Heart right ventricle (tissue), 16 donors: ENCODE results near the gene SFXN2. TPM values are rescaled to one million over a fixed set of nuclear protein-coding genes. Genes with fewer than 3 reads are reported as not detected.

Experiments used
- ATAC-seq, 8 donors: fragments of 200-7000 bp; cut with Tn5 transposase; one replicate each; pipeline ENCODE4 v1.9.1; 2020; ENCODE audit warnings: mild to moderate bottlenecking in 8 of 8, moderate library complexity in 8 of 8, moderate number of reproducible peaks in 1 of 8
- DNase-seq, 2 donors: peaks; one replicate each; pipeline ENCODE4 v3.0.0-alpha.2; 2020
- H3K27ac ChIP-seq, 10 donors: fragments of 200-600 bp; sonication (generic) in 2 of 10; one replicate each; pipeline versions ENCODE4 v1.5.0 to v1.8.0; 2020 to 2022; ENCODE audit warnings: mild to moderate bottlenecking in 3 of 10
- H3K27me3 ChIP-seq, 7 donors: fragments of 200-600 bp; one replicate each; pipeline ENCODE4 v1.8.0; 2021 to 2022; ENCODE audit warnings: mild to moderate bottlenecking in 2 of 7
- H3K36me3 ChIP-seq, 9 donors: fragments of 200-600 bp; sonication (generic) in 1 of 9; one replicate each; pipeline versions ENCODE4 v1.5.0 to v1.8.0; 2020 to 2022; ENCODE audit warnings: mild to moderate bottlenecking in 2 of 9
- H3K4me1 ChIP-seq, 9 donors: fragments of 200-600 bp; sonication (generic) in 1 of 9; one replicate each; pipeline versions ENCODE4 v1.5.0 to v1.8.0; 2020 to 2022; ENCODE audit warnings: mild to moderate bottlenecking in 4 of 9
- H3K4me3 ChIP-seq, 10 donors: fragments of 200-600 bp; sonication (generic) in 2 of 10; one replicate each; pipeline versions ENCODE4 v1.5.0 to v1.8.0; 2020 to 2022; ENCODE audit warnings: mild to moderate bottlenecking in 7 of 10, moderate library complexity in 2 of 10
- H3K9me3 ChIP-seq, 11 donors: fragments of 200-600 bp in 10 of 11; sonication (generic) in 2 of 11; one replicate each; pipeline versions ENCODE4 v1.5.0 to v1.8.0; 2013 to 2022; ENCODE audit warnings: mild to moderate bottlenecking in 2 of 11, control low read depth in 1 of 11, moderate library complexity in 1 of 11
- WGBS, 2 donors: extraction: QIAGEN DNeasy Blood & Tissue Kit; methylation state at CpG; one replicate each; pipeline ENCODE4 v1.1.7; 2013; ENCODE audit warnings: inconsistent platforms in 1 of 2; 5-methylcytosine and 5-hydroxymethylcytosine counted together
- intact Hi-C, 10 donors: fragments of 100-400 bp; cut with DNase I; formaldehyde crosslinking; loops; one replicate each; pipeline versions ENCODE4 v1.11.1 to v1.14.2; 2022
- polyA plus RNA-seq, 2 donors: library from polyadenylated mRNA; stranded (reverse); fragments of 200-250 nt; gene quantifications; one replicate each; pipeline ENCODE4 v1.2.3, GENCODE V29; 2013
- total RNA-seq, 10 donors: library from RNA; stranded (reverse); fragmentation: NEBNext Ultra II Directional in 3 of 10; extraction: Animal tissue kit (Norgen Biotek cat#: 25700) in 3 of 10; gene quantifications; one replicate each; pipeline versions ENCODE4 v1.2.1 to v1.2.4, GENCODE V29; 2021 to 2023
- TF ChIP-seq, protein P1 (sequence below), 9 donors: fragments of 200-600 bp; sonication (generic) in 2 of 9; IDR thresholded peaks; one replicate each; pipeline versions ENCODE4 v1.5.0 to v1.8.0; 2021 to 2022; ENCODE audit warnings: antibody characterized with exemption in 9 of 9, mild to moderate bottlenecking in 5 of 9, moderate library complexity in 1 of 9
- donor health status: Arrhythmogenic right ventricular cardiomyopathy.
- donor health status: ischemic (EF 13 %, LVEDD 7.1; RV severe dilation, severe dysfunction).
- donor health status: healthy with polysubstance abuse.
- donor health status: DM: no; HTN: yes; CAD: no.
- donor health status: DM: no; HTN: no; CAD: no.
- donor health status: ischemic (EF 25% LVEDD 6.9; RV normal size, moderate dysfunction).
- donor health status: ischemic (EF 25% LVEDD 5.7; RV mildly dilated, moderate dysfunction).
- donor health status: healthy.
- donor health status: DM: yes; HTN: yes; CAD: no.
- donor health status: Ischemic cardiomyopathy.
- donor health status: ischemic (EF 35%, LVEDD 5.7; RV mildly dilated, moderate dysfunction).
- donor health status: nonischemic (EF 11% LVEDD 7.7; RV severe dilation, severe dysfunction).
- donor health status: DM: yes; HTN: yes; CAD: no.
- donor health status: PGD.
- donor health status: ischemic (EF 29% LVEDD 5.4; RV normal size, mild dysfunction).
- donor health status: nonischemic (EF 23%, LVEDD 6.1; RV moderate dilation, normal function).

Gene SFXN2
- total and polyA plus RNA-seq, 12 donors, result 0.89 to 4.5 (median 2.5) TPM

DNA sequence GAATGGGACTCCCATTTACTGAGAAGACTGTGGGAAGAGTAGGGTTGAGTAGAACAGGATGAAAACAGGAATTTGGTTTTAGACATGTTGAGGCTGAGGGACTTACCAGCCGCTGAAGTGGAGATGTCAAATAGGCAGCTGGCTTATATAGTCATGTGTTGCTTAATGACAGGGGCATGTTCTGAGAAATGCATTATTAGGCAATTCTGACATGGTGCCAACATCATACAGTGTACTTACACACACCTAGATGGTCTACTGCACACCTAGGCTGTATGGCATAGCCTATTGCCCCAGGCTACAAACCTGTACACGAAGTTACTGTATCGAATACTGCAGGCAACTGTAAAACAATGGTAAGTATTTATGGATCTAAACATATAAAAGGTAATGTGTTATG lies 17.7 kb upstream of the SFXN2 start:
- intact Hi-C loops, result no loop called here
- Histone ChIP-seq H3K9me3 (no peaks in the 10 kb centered on the region), H3K4me1 (peaks cover 0 to 10% (median 0%) of the 10 kb centered on the region in 9 donors), H3K27ac (no peak overlapping the region), H3K36me3 (peaks cover 0 to 69% (median 14%) of the 10 kb centered on the region in 9 donors), H3K27me3 (no peaks in the 10 kb centered on the region), H3K4me3 (no peak overlapping the region)
- 94 to 97% methylated on average over 3 of the region's 3 CpGs for WGBS, 2 donors
- DNase-seq, result no peak
- ATAC-seq, result no peak
- TF ChIP-seq, protein P1, sequence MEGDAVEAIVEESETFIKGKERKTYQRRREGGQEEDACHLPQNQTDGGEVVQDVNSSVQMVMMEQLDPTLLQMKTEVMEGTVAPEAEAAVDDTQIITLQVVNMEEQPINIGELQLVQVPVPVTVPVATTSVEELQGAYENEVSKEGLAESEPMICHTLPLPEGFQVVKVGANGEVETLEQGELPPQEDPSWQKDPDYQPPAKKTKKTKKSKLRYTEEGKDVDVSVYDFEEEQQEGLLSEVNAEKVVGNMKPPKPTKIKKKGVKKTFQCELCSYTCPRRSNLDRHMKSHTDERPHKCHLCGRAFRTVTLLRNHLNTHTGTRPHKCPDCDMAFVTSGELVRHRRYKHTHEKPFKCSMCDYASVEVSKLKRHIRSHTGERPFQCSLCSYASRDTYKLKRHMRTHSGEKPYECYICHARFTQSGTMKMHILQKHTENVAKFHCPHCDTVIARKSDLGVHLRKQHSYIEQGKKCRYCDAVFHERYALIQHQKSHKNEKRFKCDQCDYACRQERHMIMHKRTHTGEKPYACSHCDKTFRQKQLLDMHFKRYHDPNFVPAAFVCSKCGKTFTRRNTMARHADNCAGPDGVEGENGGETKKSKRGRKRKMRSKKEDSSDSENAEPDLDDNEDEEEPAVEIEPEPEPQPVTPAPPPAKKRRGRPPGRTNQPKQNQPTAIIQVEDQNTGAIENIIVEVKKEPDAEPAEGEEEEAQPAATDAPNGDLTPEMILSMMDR (IDR thresholded peaks at IDR 0.05), result no peak

DNA sequence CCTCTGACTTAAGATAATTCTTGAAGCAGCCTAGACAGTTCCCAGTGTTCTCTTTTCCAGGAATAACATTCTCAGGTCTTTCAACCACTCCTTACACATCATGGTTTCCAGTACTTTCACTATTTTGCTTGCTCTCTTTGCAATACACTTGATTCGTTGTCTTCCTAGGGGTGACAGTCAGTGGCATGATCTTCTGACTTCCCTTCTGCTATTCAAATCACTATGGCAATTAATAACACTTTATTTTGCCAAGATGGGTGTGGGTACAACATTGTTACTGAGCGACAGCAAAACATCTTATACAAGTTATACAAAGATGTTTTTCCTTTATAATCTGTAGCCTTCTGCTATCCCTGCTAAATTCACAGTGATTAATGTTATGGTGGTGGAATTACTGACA lies 15.5 kb upstream of the SFXN2 start:
- H3K9me3 ChIP-seq, result no peaks in the 10 kb centered on the region
- H3K27ac ChIP-seq, result no peak overlapping the region
- DNase-seq, result no peak
- H3K36me3 ChIP-seq, result peaks cover 0 to 61% (median 14%) of the 10 kb centered on the region in 9 donors
- intact Hi-C loops, result no loop called here
- H3K4me3 ChIP-seq, result no peak overlapping the region
- TF ChIP-seq, protein P1 (IDR thresholded peaks at IDR 0.05), result no peak
- no peaks in the 10 kb centered on the region for H3K27me3 ChIP-seq
- peaks cover 0 to 8% (median 0%) of the 10 kb centered on the region in 9 donors for H3K4me1 ChIP-seq
- WGBS, 2 donors, result 91 to 95% methylated on average over 2 of the region's 2 CpGs
- no peak for ATAC-seq

DNA sequence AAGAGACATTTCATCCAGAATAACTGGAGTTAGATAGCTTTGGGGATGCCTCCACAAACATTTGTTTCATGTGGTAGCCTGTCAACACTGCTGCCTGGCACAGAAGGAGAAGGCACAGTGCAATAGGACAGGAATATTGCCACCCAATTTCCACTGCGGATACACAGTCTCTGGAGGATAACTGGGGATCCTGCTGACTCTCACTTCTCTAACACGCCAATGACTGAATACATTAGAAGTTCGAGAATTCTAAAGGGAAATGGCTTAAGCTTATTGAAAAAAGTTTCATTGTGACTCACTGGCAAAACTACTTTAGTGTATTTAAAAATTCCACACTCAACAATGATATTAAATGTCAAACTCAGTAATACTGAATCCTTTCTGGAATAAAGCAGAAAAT lies 13.2 kb upstream of the SFXN2 start:
- WGBS, 2 donors, result 78 to 79% methylated on average over 3 of the region's 3 CpGs
- H3K9me3 ChIP-seq, result no peaks in the 10 kb centered on the region
- intact Hi-C loops, result no loop called here
- peak in 5 of 8 donors; percentile 42 to 85 (median 64) for ATAC-seq
- no peak overlapping the region for H3K4me3 ChIP-seq
- H3K36me3 ChIP-seq, result peaks cover 0 to 45% (median 18%) of the 10 kb centered on the region in 9 donors
- H3K27me3 ChIP-seq, result no peaks in the 10 kb centered on the region
- H3K4me1 ChIP-seq, result peaks cover 0 to 14% (median 0%) of the 10 kb centered on the region in 9 donors
- no peak overlapping the region for H3K27ac ChIP-seq
- TF ChIP-seq, protein P1 (IDR thresholded peaks at IDR 0.05), result no peak
- no peak for DNase-seq

DNA sequence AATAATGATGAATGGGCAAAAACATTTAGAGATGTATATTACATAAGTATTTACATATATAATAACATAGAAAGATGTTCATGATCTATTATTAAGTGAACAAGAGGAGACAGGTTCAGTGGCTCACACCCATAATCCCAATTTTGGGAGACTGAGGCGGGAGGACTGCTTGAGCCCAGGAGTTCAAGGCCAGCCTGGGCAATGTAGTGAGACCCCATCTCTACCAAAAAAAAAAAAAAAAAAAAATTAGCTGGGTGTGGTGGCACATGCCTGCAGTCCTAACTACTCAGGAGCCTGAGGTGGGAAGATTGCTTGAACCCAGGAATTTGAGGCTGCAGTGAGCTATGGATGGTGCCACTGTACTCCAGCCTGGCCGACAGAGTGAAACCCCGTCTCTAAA lies 12.6 kb upstream of the SFXN2 start:
- Histone ChIP-seq H3K36me3 (peaks cover 0 to 40% (median 18%) of the 10 kb centered on the region in 9 donors), H3K4me3 (no peak overlapping the region), H3K27ac (no peak overlapping the region), H3K4me1 (peaks cover 0 to 14% (median 0%) of the 10 kb centered on the region in 9 donors), H3K27me3 (no peaks in the 10 kb centered on the region), H3K9me3 (no peaks in the 10 kb centered on the region)
- 97% methylated on average over 3 of the region's 3 CpGs for WGBS, 2 donors
- DNase-seq (no peak), ATAC-seq (no peak)
- intact Hi-C loops, result no loop called here
- TF ChIP-seq, protein P1 (IDR thresholded peaks at IDR 0.05), result no peak
